ENCODE measurements around the gene PRUNE2. TPM values are rescaled to one million over a fixed set of nuclear protein-coding genes. Genes with fewer than 3 reads are reported as not detected.

PRUNE2 gene
- total RNA-seq, 1 donor from 2014 or later, result 3.3 TPM

DNA sequence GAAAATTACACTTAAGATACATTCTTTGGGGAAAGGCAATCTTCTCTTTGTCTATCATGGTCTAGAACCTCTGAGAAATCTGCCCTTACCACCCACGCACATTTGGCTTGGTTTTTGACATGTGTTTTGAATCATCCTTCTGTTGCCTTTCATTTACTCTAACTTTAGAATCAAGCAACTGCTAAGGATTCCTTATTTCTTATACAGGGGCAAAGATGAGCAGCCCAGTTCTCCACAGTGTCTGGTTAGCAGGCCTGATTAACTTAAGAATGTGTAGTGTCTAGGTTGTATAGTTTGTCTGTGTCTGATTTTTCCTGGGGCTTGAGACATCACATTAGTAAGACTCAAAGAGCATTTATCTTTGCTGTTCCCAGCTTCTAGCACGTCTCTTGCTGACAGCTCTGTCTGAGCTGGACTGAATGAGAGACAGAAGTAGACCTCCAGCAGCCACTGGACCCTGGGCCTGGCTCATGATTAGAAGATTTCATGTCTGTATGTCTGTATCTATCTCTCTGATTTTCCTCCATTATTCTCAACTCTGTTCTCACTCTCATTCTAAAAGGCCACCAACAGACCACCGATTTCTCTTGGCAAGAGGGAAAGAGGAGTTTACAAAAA lies 173.5 kb downstream of the PRUNE2 start:
- peaks cover 55% of the 10 kb centered on the region for H3K27me3 Mint-ChIP-seq
- no peak for DNase-seq (ENCODE audit: extremely low spot score, unreplicated experiment)
- H3K9me3 Mint-ChIP-seq, result no peaks in the 10 kb centered on the region
- H3K4me1 Mint-ChIP-seq (ENCODE audit: unreplicated experiment), result peaks cover 10% of the 10 kb centered on the region
- no peak overlapping the region for H3K27ac Mint-ChIP-seq
- no peak overlapping the region for H3K4me3 Mint-ChIP-seq
- TF ChIP-seq CTCF (conservative IDR thresholded peaks at IDR 0.05), result no peak
- H3K36me3 Mint-ChIP-seq, result no peaks in the 10 kb centered on the region

DNA sequence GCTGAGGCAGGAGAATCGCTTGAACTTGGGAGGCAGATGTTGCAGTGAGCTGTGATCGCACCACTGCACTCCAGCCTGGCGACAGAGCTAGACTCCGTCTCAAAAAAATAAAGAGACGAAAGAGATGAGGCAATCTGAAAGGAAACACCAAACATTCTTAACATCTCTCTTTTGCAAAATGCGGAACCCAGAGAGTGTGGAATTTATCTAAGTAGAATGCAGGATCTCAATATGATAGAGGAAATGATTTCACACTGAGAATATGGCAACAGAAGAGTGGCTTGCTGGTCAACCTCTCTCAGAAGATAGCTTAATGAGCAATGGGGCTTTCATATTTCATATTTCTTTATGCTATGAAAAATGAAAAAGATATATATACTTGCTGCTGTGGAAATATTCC lies 175.1 kb downstream of the PRUNE2 start:
- Mint-ChIP-seq H3K27me3 (peaks cover 50% of the 10 kb centered on the region), H3K27ac (no peak overlapping the region), H3K4me3 (no peak overlapping the region), H3K9me3 (no peaks in the 10 kb centered on the region), H3K36me3 (no peaks in the 10 kb centered on the region), H3K4me1 (ENCODE audit: unreplicated experiment) (peaks cover 14% of the 10 kb centered on the region)
- TF ChIP-seq CTCF (conservative IDR thresholded peaks at IDR 0.05), result no peak
- no peak for DNase-seq (ENCODE audit: extremely low spot score, unreplicated experiment)

DNA sequence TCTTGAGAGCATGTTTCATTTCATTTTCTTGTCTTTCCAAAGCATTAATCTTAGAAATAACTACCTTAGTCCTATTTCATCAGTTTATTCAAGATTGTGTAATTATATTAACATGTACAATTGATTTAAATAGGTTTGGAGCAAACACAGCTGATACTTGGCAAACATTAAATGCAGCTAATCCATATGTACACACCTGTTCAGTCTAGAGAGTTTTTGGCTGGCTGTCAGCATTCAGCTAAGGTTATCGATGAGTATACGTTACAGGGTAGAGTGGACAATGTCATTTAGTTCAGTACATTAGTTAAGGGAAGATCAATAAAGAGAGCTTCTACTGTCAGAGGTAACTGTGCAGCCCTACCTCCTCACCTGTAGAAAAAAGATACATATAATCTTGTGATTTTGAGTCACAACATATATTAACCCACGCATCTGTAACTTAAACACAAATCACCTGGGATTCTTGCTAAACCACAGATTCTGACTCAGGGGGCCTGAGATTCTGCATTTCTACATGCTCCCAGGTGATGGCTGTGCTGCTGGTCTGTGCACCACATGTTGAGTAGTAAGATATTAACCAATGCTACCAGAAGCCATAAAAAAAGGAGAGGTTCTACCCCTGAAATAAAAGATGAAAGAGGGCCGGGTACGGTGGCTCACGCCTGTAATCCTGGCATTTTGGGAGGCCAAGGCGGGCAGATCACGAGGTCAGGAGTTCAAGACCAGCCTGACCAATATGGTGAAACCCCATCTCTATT lies 175.8 kb downstream of the PRUNE2 start:
- DNase-seq (ENCODE audit: extremely low spot score, unreplicated experiment), result no peak
- H3K4me3 Mint-ChIP-seq, result no peak overlapping the region
- no peak overlapping the region for H3K27ac Mint-ChIP-seq

DNA sequence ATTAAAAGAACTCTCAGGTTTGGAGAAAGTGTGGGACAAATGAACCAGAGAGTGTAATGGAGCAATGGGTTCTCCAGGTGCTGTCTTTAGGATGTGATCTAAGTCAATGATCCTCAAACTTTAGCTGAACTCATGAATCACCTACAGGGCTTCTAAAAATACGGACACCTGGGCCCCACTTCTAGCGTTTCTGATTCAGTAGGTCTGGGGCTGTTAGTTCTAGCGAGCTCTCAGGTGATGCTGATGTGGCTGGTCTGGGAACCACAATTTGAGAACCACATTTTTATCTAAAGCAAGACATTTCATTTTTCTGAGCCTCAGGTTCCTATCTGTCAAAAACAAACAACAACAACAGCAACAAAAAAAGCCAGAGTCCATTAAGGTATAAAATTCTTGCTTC lies 176.8 kb downstream of the PRUNE2 start:
- Mint-ChIP-seq H3K9me3 (no peaks in the 10 kb centered on the region), H3K4me1 (ENCODE audit: unreplicated experiment) (peaks cover 14% of the 10 kb centered on the region), H3K4me3 (no peak overlapping the region), H3K36me3 (no peaks in the 10 kb centered on the region), H3K27me3 (peaks cover 52% of the 10 kb centered on the region), H3K27ac (no peak overlapping the region)
- TF ChIP-seq CTCF (conservative IDR thresholded peaks at IDR 0.05), result no peak
- DNase-seq (ENCODE audit: extremely low spot score, unreplicated experiment), result no peak

More for the DNA sequence above, 175.8 kb downstream of the PRUNE2 start:
- TF ChIP-seq CTCF (conservative IDR thresholded peaks at IDR 0.05), result no peak
- peaks cover 54% of the 10 kb centered on the region for H3K27me3 Mint-ChIP-seq
- H3K36me3 Mint-ChIP-seq, result no peaks in the 10 kb centered on the region
- no peaks in the 10 kb centered on the region for H3K9me3 Mint-ChIP-seq
- peaks cover 14% of the 10 kb centered on the region for H3K4me1 Mint-ChIP-seq (ENCODE audit: unreplicated experiment)

- H3K4me3 Mint-ChIP-seq, result no peak overlapping the region
- no peaks in the 10 kb centered on the region for H3K9me3 Mint-ChIP-seq
- TF ChIP-seq CTCF (conservative IDR thresholded peaks at IDR 0.05), result no peak
- H3K27ac Mint-ChIP-seq, result no peak overlapping the region
- DNase-seq (ENCODE audit: extremely low spot score, unreplicated experiment), result no peak
- peaks cover 42% of the 10 kb centered on the region for H3K27me3 Mint-ChIP-seq
- H3K36me3 Mint-ChIP-seq, result no peaks in the 10 kb centered on the region
- H3K4me1 Mint-ChIP-seq (ENCODE audit: unreplicated experiment), result peaks cover 4% of the 10 kb centered on the region
Measured at GRCh38 chr9:76725885-76726284, 180.0 kb downstream of the PRUNE2 start.

Measured in type B pancreatic cell (in vitro differentiated cells).